ENCODE measurements around the gene RNF167.

RNF167 gene

DNA sequence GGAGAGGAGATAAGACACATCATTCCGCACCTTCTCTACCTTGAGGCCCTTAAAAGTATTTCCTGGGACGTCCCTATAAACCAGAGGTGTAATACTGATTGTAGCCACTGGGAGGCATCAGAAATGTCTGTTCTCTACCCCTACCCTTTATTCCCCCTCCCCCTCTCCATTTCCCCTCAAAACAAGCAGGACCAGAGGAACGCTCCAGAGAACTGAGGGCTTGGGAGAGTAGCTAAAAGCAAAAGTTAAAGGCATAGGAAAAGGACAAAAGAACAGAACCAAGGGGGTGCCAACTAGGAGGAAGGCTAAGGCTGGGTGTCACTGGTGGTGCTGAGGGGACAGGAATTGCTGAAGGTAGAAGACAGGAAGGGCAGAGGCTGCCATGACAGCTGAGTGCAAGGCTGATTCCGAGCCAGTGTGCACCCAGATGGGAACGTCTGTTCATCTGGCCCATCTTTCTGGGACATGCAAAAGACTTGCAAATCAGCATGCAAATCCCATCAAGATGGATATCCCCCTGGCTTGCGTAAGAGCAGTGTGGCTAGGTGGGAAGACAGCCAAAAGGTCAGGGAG, 40.7 kb downstream of the RNF167 start:
- H3K4me3 ChIP-seq (ENCODE audit: severe bottlenecking), result no peak overlapping the region
- ATAC-seq (ENCODE audit: low read depth), result no peak

GRCh38 chr17:4982305-4982704, 42.2 kb downstream of the RNF167 start:
- DNase-seq (ENCODE audit: low spot score) (no peak), ATAC-seq (ENCODE audit: low read depth) (no peak)
- no peak overlapping the region for H3K27ac ChIP-seq (ENCODE audit: poor library complexity, severe bottlenecking)
- no peak overlapping the region for H3K4me3 ChIP-seq (ENCODE audit: severe bottlenecking)
- TF ChIP-seq, protein P1, sequence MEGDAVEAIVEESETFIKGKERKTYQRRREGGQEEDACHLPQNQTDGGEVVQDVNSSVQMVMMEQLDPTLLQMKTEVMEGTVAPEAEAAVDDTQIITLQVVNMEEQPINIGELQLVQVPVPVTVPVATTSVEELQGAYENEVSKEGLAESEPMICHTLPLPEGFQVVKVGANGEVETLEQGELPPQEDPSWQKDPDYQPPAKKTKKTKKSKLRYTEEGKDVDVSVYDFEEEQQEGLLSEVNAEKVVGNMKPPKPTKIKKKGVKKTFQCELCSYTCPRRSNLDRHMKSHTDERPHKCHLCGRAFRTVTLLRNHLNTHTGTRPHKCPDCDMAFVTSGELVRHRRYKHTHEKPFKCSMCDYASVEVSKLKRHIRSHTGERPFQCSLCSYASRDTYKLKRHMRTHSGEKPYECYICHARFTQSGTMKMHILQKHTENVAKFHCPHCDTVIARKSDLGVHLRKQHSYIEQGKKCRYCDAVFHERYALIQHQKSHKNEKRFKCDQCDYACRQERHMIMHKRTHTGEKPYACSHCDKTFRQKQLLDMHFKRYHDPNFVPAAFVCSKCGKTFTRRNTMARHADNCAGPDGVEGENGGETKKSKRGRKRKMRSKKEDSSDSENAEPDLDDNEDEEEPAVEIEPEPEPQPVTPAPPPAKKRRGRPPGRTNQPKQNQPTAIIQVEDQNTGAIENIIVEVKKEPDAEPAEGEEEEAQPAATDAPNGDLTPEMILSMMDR (IDR thresholded peaks at IDR 0.05; ENCODE audit: poor library complexity, severe bottlenecking), result no peak
- no peaks in the 10 kb centered on the region for H3K9me3 ChIP-seq (ENCODE audit: severe bottlenecking)
- peaks cover 69% of the 10 kb centered on the region for H3K36me3 ChIP-seq (ENCODE audit: low read depth)
- H3K4me1 ChIP-seq (ENCODE audit: insufficient read depth, poor library complexity, severe bottlenecking), result peaks cover 2% of the 10 kb centered on the region
- no peaks in the 10 kb centered on the region for H3K27me3 ChIP-seq (ENCODE audit: insufficient read depth, poor library complexity, severe bottlenecking)

More for the DNA sequence above, 40.7 kb downstream of the RNF167 start:
- no peak for DNase-seq (ENCODE audit: low spot score)
- H3K27ac ChIP-seq (ENCODE audit: poor library complexity, severe bottlenecking), result no peak overlapping the region
- H3K4me1 ChIP-seq (ENCODE audit: insufficient read depth, poor library complexity, severe bottlenecking), result no peaks in the 10 kb centered on the region
- no peaks in the 10 kb centered on the region for H3K27me3 ChIP-seq (ENCODE audit: insufficient read depth, poor library complexity, severe bottlenecking)
- peaks cover 81% of the 10 kb centered on the region for H3K36me3 ChIP-seq (ENCODE audit: low read depth)
- no peaks in the 10 kb centered on the region for H3K9me3 ChIP-seq (ENCODE audit: severe bottlenecking)
- TF ChIP-seq, protein P1 (IDR thresholded peaks at IDR 0.05; ENCODE audit: poor library complexity, severe bottlenecking), result peak; percentile 48

GRCh38 chr17:4986403-4986802, 46.3 kb downstream of the RNF167 start:
- DNase-seq (ENCODE audit: low spot score) (no peak), ATAC-seq (ENCODE audit: low read depth) (peak; percentile 26)
- H3K4me1 ChIP-seq (ENCODE audit: insufficient read depth, poor library complexity, severe bottlenecking), result peaks cover 2% of the 10 kb centered on the region
- H3K4me3 ChIP-seq (ENCODE audit: severe bottlenecking), result peak overlapping the region; percentile 77
- peak overlapping the region; percentile 72 for H3K27ac ChIP-seq (ENCODE audit: poor library complexity, severe bottlenecking)
- TF ChIP-seq, protein P1 (IDR thresholded peaks at IDR 0.05; ENCODE audit: poor library complexity, severe bottlenecking), result no peak
- no peaks in the 10 kb centered on the region for H3K27me3 ChIP-seq (ENCODE audit: insufficient read depth, poor library complexity, severe bottlenecking)
- H3K9me3 ChIP-seq (ENCODE audit: severe bottlenecking), result no peaks in the 10 kb centered on the region
- peaks cover 35% of the 10 kb centered on the region for H3K36me3 ChIP-seq (ENCODE audit: low read depth)

GRCh38 chr17:4986951-4987766, 47.1 kb downstream of the RNF167 start, which contains the start of gene CAMTA2:
Gene CAMTA2, minus strand, starts transcription at chr17:4987675. Its CDS starts 1,453 bp downstream, at chr17:4986222.
- Histone ChIP-seq H3K27me3 (ENCODE audit: insufficient read depth, poor library complexity, severe bottlenecking) (no peaks in the 10 kb centered on the region), H3K27ac (ENCODE audit: poor library complexity, severe bottlenecking) (peak within 1 kb of the TSS; percentile 72), H3K36me3 (ENCODE audit: low read depth) (peaks cover 30% of the 10 kb centered on the region), H3K9me3 (ENCODE audit: severe bottlenecking) (no peaks in the 10 kb centered on the region), H3K4me1 (ENCODE audit: insufficient read depth, poor library complexity, severe bottlenecking) (peaks cover 2% of the 10 kb centered on the region), H3K4me3 (ENCODE audit: severe bottlenecking) (peak within 1 kb of the TSS; percentile 77)
- DNase-seq (ENCODE audit: low spot score) (peak; percentile 89), ATAC-seq (ENCODE audit: low read depth) (peak; percentile 78)
- TF ChIP-seq, protein P1 (IDR thresholded peaks at IDR 0.05; ENCODE audit: poor library complexity, severe bottlenecking), result peak; percentile 94

Data from RWPE2 (cell line).